Measurements from ENCODE around the gene SPATA13. TPM values are rescaled to one million over a fixed set of nuclear protein-coding genes. Genes with fewer than 3 reads are reported as not detected.

SPATA13 gene
- total RNA-seq, 1 experiment from 2014 or later, result 21.4 TPM

DNA sequence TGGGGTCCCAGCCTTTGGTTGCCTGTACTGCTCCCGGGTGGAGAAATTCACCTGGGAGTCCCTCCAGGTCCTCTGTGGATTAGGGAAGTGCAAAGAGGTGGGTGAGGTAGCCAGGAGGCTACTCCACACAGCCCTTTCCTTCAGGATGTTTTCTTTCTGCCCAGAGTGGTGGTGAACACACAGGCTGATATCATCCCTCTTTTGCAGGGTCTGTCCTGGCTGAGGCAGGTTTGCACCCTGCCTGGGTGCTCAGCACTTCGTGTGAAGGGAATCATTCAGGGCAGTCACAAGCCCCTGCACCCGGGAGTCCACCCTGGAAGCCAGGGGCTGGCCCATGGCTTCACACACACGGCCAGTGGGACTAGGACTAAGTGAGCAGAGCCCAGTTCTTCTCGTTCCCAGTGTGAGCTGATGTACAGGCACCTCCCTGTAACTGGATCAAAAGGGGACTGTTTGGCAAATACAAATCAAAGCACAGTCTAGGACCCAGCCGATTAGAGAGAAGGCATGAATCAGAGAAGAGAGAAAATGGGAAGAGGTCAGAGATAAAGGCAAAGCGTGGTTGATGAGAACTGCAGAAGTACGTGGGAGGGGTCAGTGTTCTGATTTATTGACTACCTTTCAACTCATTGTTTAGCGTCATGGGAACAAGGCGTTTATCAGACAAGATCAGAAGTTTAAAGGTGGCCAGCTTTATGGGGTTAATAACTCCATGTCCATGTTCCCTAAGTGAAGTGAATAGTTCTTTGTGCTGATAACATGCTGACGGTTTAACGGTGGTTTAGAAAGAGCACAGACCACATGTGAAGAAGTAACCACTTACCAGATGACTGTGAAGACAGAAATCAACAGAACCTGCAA, 30.4 kb upstream of the SPATA13 start:
- H3K79me2 ChIP-seq (ENCODE audit: insufficient read depth, low read length), result no peaks in the 10 kb centered on the region
- H3K27ac ChIP-seq (ENCODE audit: low read depth, low read length), result no peak overlapping the region
- DNase-seq (ENCODE audit: low read depth, low spot score), result no peak
- H3K36me3 ChIP-seq (ENCODE audit: control insufficient read depth in 1 of 2, insufficient read depth in 2 of 2, low read length in 2 of 2), result no peaks in the 10 kb centered on the region
- CTCF ChIA-PET, result no interaction called here
- no peak overlapping the region for H3K4me3 ChIP-seq (replicated peaks in 1 of 2; ENCODE audit: low read depth in 1 of 2, low read length in 2 of 2)
- POLR2A ChIA-PET, result no interaction called here
- no peak for ATAC-seq
- H4K20me1 ChIP-seq (ENCODE audit: insufficient read depth), result no peaks in the 10 kb centered on the region
- H3K9me3 ChIP-seq (ENCODE audit: control insufficient read depth in 1 of 2, insufficient read depth in 1 of 2, low read depth in 1 of 2, low read length in 2 of 2), result peaks cover 0 to 6% of the 10 kb centered on the region in 2 experiments; a peak in 1 of 4 replicates
- H3K9me2 ChIP-seq (ENCODE audit: insufficient read depth), result no peaks in the 10 kb centered on the region
- BruUV-seq (replicated peaks), result no TSS peak
- no peaks in the 10 kb centered on the region for H3K27me3 ChIP-seq (ENCODE audit: insufficient read depth, low read length)
- no peak overlapping the region for H3K9ac ChIP-seq (ENCODE audit: low read length)
- H3K4me1 ChIP-seq (ENCODE audit: control insufficient read depth in 1 of 2, insufficient read depth in 2 of 2, low read length in 2 of 2), result peaks cover 9 to 22% of the 10 kb centered on the region in 2 experiments
- intact Hi-C loops (cut with micrococcal nuclease), result no loop called here
- no peak overlapping the region for H2AFZ ChIP-seq (ENCODE audit: low read depth, low read length, poor library complexity, severe bottlenecking)
- TF ChIP-seq RAD21 (IDR thresholded peaks at IDR 0.05; ENCODE audit: low read depth), result no peak
- RAD21 ChIA-PET (ENCODE audit: low non-redundant PET in 1 of 2, low total read pairs in 2 of 2, uncharacterized antibody in 2 of 2, unreplicated experiment in 2 of 2), result no interaction called here
- no peak overlapping the region for H3K4me2 ChIP-seq (ENCODE audit: low read length)

DNA sequence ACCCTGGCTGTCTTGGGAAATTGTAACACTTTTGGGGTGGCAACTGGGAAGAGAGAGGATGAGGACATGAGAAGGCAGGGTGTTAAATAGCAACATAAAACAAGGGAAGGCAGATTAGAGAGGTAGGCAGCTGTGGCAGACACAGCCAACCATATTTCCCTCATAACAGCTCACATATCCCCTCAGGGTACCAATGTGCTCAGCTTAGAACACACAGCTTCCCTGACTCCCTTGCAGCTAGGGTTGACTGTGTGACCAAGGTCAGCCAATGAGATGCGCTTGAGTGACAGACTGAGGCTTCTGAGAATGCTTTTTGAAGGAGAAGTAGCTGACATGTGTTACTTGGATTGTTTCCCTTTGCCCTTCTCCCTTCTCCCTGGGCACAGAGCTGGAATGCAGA, 28.8 kb upstream of the SPATA13 start:
- Histone ChIP-seq H3K4me2 (ENCODE audit: low read length) (no peak overlapping the region), H3K27me3 (ENCODE audit: insufficient read depth, low read length) (no peaks in the 10 kb centered on the region), H3K4me3 (replicated peaks in 1 of 2; ENCODE audit: low read depth in 1 of 2, low read length in 2 of 2) (no peak overlapping the region), H3K4me1 (ENCODE audit: control insufficient read depth in 1 of 2, insufficient read depth in 2 of 2, low read length in 2 of 2) (peaks cover 9 to 18% of the 10 kb centered on the region in 2 experiments), H3K9ac (ENCODE audit: low read length) (no peak overlapping the region), H2AFZ (ENCODE audit: low read depth, low read length, poor library complexity, severe bottlenecking) (no peak overlapping the region), H3K9me3 (ENCODE audit: control insufficient read depth in 1 of 2, insufficient read depth in 1 of 2, low read depth in 1 of 2, low read length in 2 of 2) (peaks cover 0 to 6% of the 10 kb centered on the region in 2 experiments; a peak in 1 of 4 replicates), H3K27ac (ENCODE audit: low read depth, low read length) (no peak overlapping the region), H3K79me2 (ENCODE audit: insufficient read depth, low read length) (no peaks in the 10 kb centered on the region), H3K9me2 (ENCODE audit: insufficient read depth) (no peaks in the 10 kb centered on the region), H4K20me1 (ENCODE audit: insufficient read depth) (no peaks in the 10 kb centered on the region), H3K36me3 (ENCODE audit: control insufficient read depth in 1 of 2, insufficient read depth in 2 of 2, low read length in 2 of 2) (no peaks in the 10 kb centered on the region)
- TF ChIP-seq ZFX (IDR thresholded peaks at IDR 0.05) (no peak), JUND (IDR thresholded peaks at IDR 0.05) (no peak), FOSL1 (IDR thresholded peaks at IDR 0.05; ENCODE audit: low read depth) (no peak)
- TF ChIP-seq, protein P1, sequence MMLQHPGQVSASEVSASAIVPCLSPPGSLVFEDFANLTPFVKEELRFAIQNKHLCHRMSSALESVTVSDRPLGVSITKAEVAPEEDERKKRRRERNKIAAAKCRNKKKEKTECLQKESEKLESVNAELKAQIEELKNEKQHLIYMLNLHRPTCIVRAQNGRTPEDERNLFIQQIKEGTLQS (IDR thresholded peaks at IDR 0.05), result no peak
- POLR2A ChIA-PET, result no interaction called here
- intact Hi-C loops (cut with micrococcal nuclease), result no loop called here
- CTCF ChIA-PET, result no interaction called here
- ATAC-seq, result no peak
- BruUV-seq (replicated peaks), result no TSS peak
- DNase-seq (ENCODE audit: low read depth, low spot score), result no peak
- RAD21 ChIA-PET (ENCODE audit: low non-redundant PET in 1 of 2, low total read pairs in 2 of 2, uncharacterized antibody in 2 of 2, unreplicated experiment in 2 of 2), result no interaction called here

Measured in HCT116 (cell line).